ENCODE data around the gene KIAA1958.

GRCh38 chr9:112545237-112545636 lies 58.6 kb downstream of the KIAA1958 start:
- TF ChIP-seq CHD1 (IDR thresholded peaks at IDR 0.05; ENCODE audit: low read depth, low read length) (no peak), POLR2A (IDR thresholded peaks at IDR 0.05; ENCODE audit: control extremely low read depth in 1 of 2, low read depth in 2 of 2, low read length in 2 of 2) (no peak), SRF (IDR thresholded peaks at IDR 0.05; ENCODE audit: low read depth, low read length) (no peak), CTCF (IDR thresholded peaks at IDR 0.05; ENCODE audit: control extremely low read depth in 1 of 3, insufficient read depth in 1 of 3, low read depth in 1 of 3, low read length in 3 of 3) (no peak), SIN3A (conservative IDR thresholded peaks at IDR 0.05 in 1 of 2, IDR thresholded peaks at IDR 0.05 in 1 of 2; ENCODE audit: low read depth in 1 of 2, low read length in 2 of 2) (no peak)

Measured in H1 (cell line).